GM12878 (cell line): ENCODE measurements around the gene SEPHS1. TPM values are rescaled to one million over a fixed set of nuclear protein-coding genes. Genes with fewer than 3 reads are reported as not detected.

Source experiments
- ATAC-seq: fragments of 200-7000 bp; cut with Tn5 transposase; 3 replicates; pipeline ENCODE4 v1.9.1; 2020; ENCODE audit warnings: mild to moderate bottlenecking, moderate library complexity
- BruUV-seq: library from RNA; stranded (reverse); fragments of 400-500 nt; replicated peaks from 2 replicates; lab custom pipeline; 2021; lab: Mats Ljungman, UMichigan
- CTCF ChIA-PET: fragments of 300-600 bp; sonication (Branson Sonifier 250); formaldehyde crosslinking; extraction: SDS; loops from one replicate; lab custom pipeline; 2021; ENCODE audit warnings: inconsistent platforms; lab: Yijun Ruan, JAX
- POLR2A ChIA-PET: fragments of 350-600 bp; formaldehyde crosslinking; extraction: SDS; loops from one replicate; lab custom pipeline; 2021; ENCODE audit warnings: inconsistent platforms; lab: Charles Lee
- RAD21 ChIA-PET: fragments of 300-600 bp; sonication (Branson Sonifier 250); formaldehyde crosslinking; loops from one replicate; lab custom pipeline; 2023; ENCODE audit warnings: antibody characterized with exemption; ENCODE audit not compliant: unreplicated experiment; lab: Charles Lee
- SMC1A ChIA-PET: fragments of 300-600 bp; sonication (Branson Sonifier 250); formaldehyde crosslinking; loops from one replicate; lab custom pipeline; 2023; ENCODE audit not compliant: unreplicated experiment, uncharacterized antibody; lab: Charles Lee
- DNase-seq: peaks from one replicate; pipeline ENCODE4 v3.0.0-alpha.2; 2011; ENCODE audit warnings: low read depth, low spot score
- FAIRE-seq: peaks from 3 replicates; lab custom pipeline; 2011; peaks lifted over from hg19 to GRCh38; lab: Jason Lieb, UNC
- H2AFZ ChIP-seq: 2 replicates; pipeline ENCODE4 v1.6.0; 2011; ENCODE audit warnings: low read depth, low read length, control low read depth; ENCODE audit not compliant: control insufficient read depth
- H3K27ac ChIP-seq: 2 replicates; pipeline ENCODE4 v1.5.1; 2011; ENCODE audit warnings: control low read depth; ENCODE audit not compliant: control insufficient read depth, insufficient read depth
- H3K27me3 ChIP-seq, 2 experiments: replicated peaks in 1 of 2; 2 replicates each; pipeline versions ENCODE4 v1.6.0 to v1.6.1; 2011; ENCODE audit warnings: low read length in 1 of 2; ENCODE audit not compliant: control insufficient read depth in 2 of 2, insufficient read depth in 2 of 2
- H3K36me3 ChIP-seq, 2 experiments: 2 replicates each; pipeline ENCODE4 v1.5.1; 2011; ENCODE audit warnings: low read length in 1 of 2; ENCODE audit not compliant: control insufficient read depth in 2 of 2, insufficient read depth in 2 of 2
- H3K4me1 ChIP-seq: 2 replicates; pipeline ENCODE4 v1.6.1; 2011; ENCODE audit warnings: mild to moderate bottlenecking, low read length, moderate library complexity, mixed read lengths; ENCODE audit not compliant: control insufficient read depth, insufficient read depth
- H3K4me2 ChIP-seq: 2 replicates; pipeline ENCODE4 v1.6.0; 2011; ENCODE audit warnings: control low read depth; ENCODE audit not compliant: control insufficient read depth, insufficient read depth
- H3K4me3 ChIP-seq: fragments of 200-600 bp; sonication (generic); 2 replicates; pipeline ENCODE4 v1.5.1; 2016
- H3K79me2 ChIP-seq: 2 replicates; pipeline ENCODE4 v1.6.0; 2011; ENCODE audit warnings: low read length; ENCODE audit not compliant: control insufficient read depth, insufficient read depth
- H3K9ac ChIP-seq: 2 replicates; pipeline ENCODE4 v1.8.0; 2011; ENCODE audit warnings: low read length, control low read depth, mixed read lengths; ENCODE audit not compliant: control insufficient read depth, insufficient read depth
- H3K9me3 ChIP-seq: replicated peaks from 3 replicates; pipeline ENCODE4 v1.5.1; 2011; ENCODE audit warnings: mild to moderate bottlenecking, low read length; ENCODE audit not compliant: control insufficient read depth, insufficient read depth
- H4K20me1 ChIP-seq: 2 replicates; pipeline ENCODE4 v1.6.0; 2011; ENCODE audit not compliant: control insufficient read depth, insufficient read depth
- EGR1 ChIP-seq, 2 experiments: IDR thresholded peaks; 1 replicate in 1 of 2; 2 replicates in 1 of 2; pipeline ENCODE4 v1.6.1; 2011 to 2012; ENCODE audit warnings: low read depth in 2 of 2, low read length in 2 of 2, borderline replicate concordance in 1 of 2, mild to moderate bottlenecking in 1 of 2, moderate library complexity in 1 of 2
- IKZF1 ChIP-seq: fragments of 450-650 bp; conservative IDR thresholded peaks from 2 replicates; pipeline ENCODE4 v1.6.1; 2017; ENCODE audit warnings: antibody characterized with exemption, mild to moderate bottlenecking
- KDM1A ChIP-seq: fragments of 200-600 bp; sonication (generic); IDR thresholded peaks from 2 replicates; pipeline ENCODE4 v1.6.1; 2016; ENCODE audit warnings: borderline replicate concordance
- REST ChIP-seq: IDR thresholded peaks from 2 replicates; pipeline ENCODE4 v1.6.1; 2012; ENCODE audit warnings: mild to moderate bottlenecking, low read depth, low read length
- SIN3A ChIP-seq: IDR thresholded peaks from 2 replicates; pipeline ENCODE4 v1.6.1; 2012; ENCODE audit warnings: low read depth, low read length, improper control_type of control experiment
- WGBS: methylation state at CpG from one replicate; pipeline ENCODE4 v1.1.6; 2016; ENCODE audit warnings: low lambda C conversion rate; ENCODE audit not compliant: insufficient replicate concordance, insufficient coverage; ENCODE audit errors: missing lambda C conversion rate; 5-methylcytosine and 5-hydroxymethylcytosine counted together
- in situ Hi-C: fragments of 300-500 bp; cut with MboI; formaldehyde crosslinking; loops from 9 replicates; pipeline ENCODE4 v1.14.3; 2018; ENCODE audit warnings: mixed read lengths
- intact Hi-C: fragments of 100-400 bp; cut with micrococcal nuclease; formaldehyde crosslinking; loops from one replicate; pipeline ENCODE4 v1.14.2; 2022; ENCODE audit not compliant: unreplicated experiment
- polyA plus RNA-seq, 11 experiments: library from polyadenylated mRNA; depleted of rRNA in 4 of 11; unstranded in 6 of 11; stranded (reverse) in 5 of 11; fragments of >200 nt; fragmentation: Nextera tagmentation in 4 of 11; fragmentation: Illumina TruSeq in 1 of 11; extraction: Ambion mirVana in 4 of 11; extraction: Trizol in 1 of 11; gene quantifications; 1 replicate in 1 of 11; 2 replicates in 10 of 11; pipeline versions ENCODE4 v1.2.1 to v1.2.3, GENCODE V29; 2011 to 2016; ENCODE audit warnings: inconsistent platforms in 2 of 11, missing spikeins in 2 of 11, low read depth in 1 of 11
- total RNA-seq, 4 experiments: library from RNA; depleted of rRNA in 3 of 4; stranded (reverse); fragments of >200 nt in 3 of 4; fragmentation: Illumina TruSeq in 1 of 4; extraction: Trizol in 1 of 4; gene quantifications; 2 replicates each; pipeline versions ENCODE4 v1.2.1 to v1.2.3, GENCODE V29; 2013 to 2021

Gene SEPHS1
- total and polyA plus RNA-seq, 10 of the 15 experiments (the other 5 are each of a cell fraction or from before 2014, with no cell fraction given), result 14.7 to 85.4 (median 48.5) TPM

- CTCF ChIA-PET, result interaction anchor here (1.0 to 1.9 kb wide), 5 partner anchors 9 to 187 kb away, joined by 3 to 14 read pairs (median 3); no protein-coding TSS in a partner anchor
- DNase-seq (no peak), FAIRE-seq (no peak), ATAC-seq (peak; percentile 12)
- in situ Hi-C loops (no loop called here), intact Hi-C loops (loop anchor here (5.0 kb wide), 1 partner anchor 247 kb away; the partner anchor contains the start of gene OPTN)
- Histone ChIP-seq H2AFZ (peak overlapping the region; percentile 45), H3K79me2 (peaks cover 30% of the 10 kb centered on the region), H3K27ac (peak overlapping the region; percentile 77; the same call in 1 of the 2 replicates), H3K36me3 (no peaks in the 10 kb centered on the region), H3K4me3 (peak overlapping the region; percentile 81), H3K9me3 (no peaks in the 10 kb centered on the region), H3K9ac (peak overlapping the region; percentile 92), H3K27me3 (no peaks in the 10 kb centered on the region), H3K4me2 (peak overlapping the region; percentile 98), H4K20me1 (no peaks in the 10 kb centered on the region), H3K4me1 (peaks cover 20% of the 10 kb centered on the region)
- no TSS peak for BruUV-seq
- WGBS, result 17% methylated on average over 25 of the region's 25 CpGs
- POLR2A ChIA-PET, result no interaction called here
- RAD21 ChIA-PET, result interaction anchor here (0.8 to 3.3 kb wide), 4 partner anchors 20 to 188 kb away, joined by 3 to 13 read pairs (median 4); partner anchors contain the start of genes MCM10 and PHYH
- SMC1A ChIA-PET, result interaction anchor here (0.7 to 1.0 kb wide), 3 partner anchors 9 to 143 kb away, joined by 3 to 5 read pairs (median 4); no protein-coding TSS in a partner anchor
- TF ChIP-seq REST (peak; percentile 74; the same call in 1 of the 2 replicates), IKZF1 (peak; percentile 45; the same call in 1 of the 2 replicates), SIN3A (0 out of 2 replicates have a peak, but pooled peaks have one; percentile 51), KDM1A (no peak), EGR1 (IDR thresholded peaks at IDR 0.05; ENCODE audit: borderline replicate concordance in 1 of 2, low read depth in 2 of 2, low read length in 2 of 2) (peak in 1 of 2 experiments; percentile 62; a peak in 2 of 3 replicates)
- TF ChIP-seq, all 136 proteins: peak for 4
These were observed 1.6 kb upstream of the SEPHS1 start for GRCh38 chr10:13349463-13350274.
